GM23248 (cell line): Measurements from ENCODE around the gene SNRK.

Experiments
- EZH2 ChIP-seq: fragments of 200-600 bp; sonication (generic); IDR thresholded peaks from 2 replicates; pipeline ENCODE4 v1.6.1; 2018; ENCODE audit warnings: antibody characterized with exemption, mild to moderate bottlenecking; ENCODE audit not compliant: insufficient read depth, poor library complexity, severe bottlenecking
- EZH2phosphoT487 ChIP-seq: fragments of 200-600 bp; sonication (generic); IDR thresholded peaks from 2 replicates; pipeline ENCODE4 v1.6.1; 2018; ENCODE audit warnings: antibody characterized with exemption, moderate library complexity, mild to moderate bottlenecking, low read depth; ENCODE audit not compliant: insufficient read depth

DNA sequence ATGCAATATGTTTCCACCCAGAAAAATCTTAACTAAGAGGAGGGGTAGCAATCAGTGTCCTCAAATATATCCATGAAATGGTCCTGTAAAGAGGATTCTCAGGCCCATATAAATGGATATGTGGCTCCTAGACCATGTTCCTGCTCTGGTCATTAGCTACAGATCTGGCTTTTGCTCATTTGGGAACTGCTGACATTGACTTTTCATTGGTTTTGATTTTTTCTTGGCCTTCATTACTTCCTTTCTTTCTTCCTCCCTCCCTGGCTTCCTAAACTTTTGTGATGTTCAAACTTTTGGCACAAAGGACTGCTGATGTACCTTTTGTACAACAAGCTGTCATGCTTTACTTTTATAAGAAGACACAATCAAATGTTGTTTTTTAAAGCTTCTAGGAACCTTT, 41.6 kb upstream of the SNRK start:
- TF ChIP-seq EZH2: no peak
- TF ChIP-seq EZH2phosphoT487: no peak
